Peyer's patch (tissue), 4 donors: Measurements from ENCODE around the gene ZNF605. TPM values are rescaled to one million over a fixed set of nuclear protein-coding genes. Genes with fewer than 3 reads are reported as not detected.
"Not testable (repeated sequence)": the region's sequence is repeated elsewhere in the genome, so short reads cannot be mapped to it uniquely, and the experiment has no call there.

Source experiments
- DNase-seq, 3 donors: peaks; one replicate each; pipeline ENCODE4 v3.0.0-alpha.2; 2017 to 2019
- H3K27ac ChIP-seq, 4 donors: fragments of 200-600 bp; sonication (generic); one replicate each; pipeline ENCODE4 v1.5.1; 2016 to 2019
- H3K27me3 ChIP-seq, 2 donors: fragments of 200-600 bp; sonication (generic); one replicate each; pipeline ENCODE4 v1.5.1; 2019
- H3K36me3 ChIP-seq, 3 donors: fragments of 200-600 bp; sonication (generic); one replicate each; pipeline ENCODE4 v1.5.1; 2016 to 2019
- H3K4me1 ChIP-seq, 4 donors: fragments of 200-600 bp; sonication (generic); one replicate each; pipeline ENCODE4 v1.5.1; 2016 to 2019
- H3K4me3 ChIP-seq, 4 donors: fragments of 200-600 bp; sonication (generic); 1 replicate in 3 of 4; 2 replicates in 1 of 4; pipeline ENCODE4 v1.5.1; 2016 to 2019; ENCODE audit warnings: mild to moderate bottlenecking in 1 of 4
- H3K9me3 ChIP-seq, 4 donors: fragments of 200-600 bp; sonication (generic); one replicate each; pipeline ENCODE4 v1.5.1; 2016 to 2019; ENCODE audit warnings: mild to moderate bottlenecking in 1 of 4
- CTCF ChIP-seq, 6 experiments: fragments of 450-650 bp in 4 of 6; fragments of 200-600 bp in 2 of 6; sonication (generic) in 1 of 6; IDR thresholded peaks; one replicate each; pipeline ENCODE4 v1.5.1; 2017 to 2019; ENCODE audit warnings: antibody characterized with exemption in 6 of 6, mild to moderate bottlenecking in 3 of 6, moderate library complexity in 1 of 6
- POLR2A ChIP-seq, 2 donors: fragments of 450-650 bp; IDR thresholded peaks; one replicate each; pipeline ENCODE4 v1.5.1; 2017; ENCODE audit warnings: antibody characterized with exemption in 2 of 2, mild to moderate bottlenecking in 2 of 2, moderate library complexity in 2 of 2
- total RNA-seq, 4 donors: library from RNA; depleted of rRNA; stranded (reverse); fragments of >200 nt; gene quantifications; one replicate each; pipeline ENCODE4 v1.1.0, GENCODE V29; 2016

The ZNF605 gene
- total RNA-seq, 4 donors from 2014 or later, result 6.3 to 19.0 (median 12.5) TPM

GRCh38 chr12:132946246-132946820 lies 9.8 kb downstream of the ZNF605 start:
- H3K4me3 ChIP-seq, result no peak overlapping the region
- H3K9me3 ChIP-seq, result peaks cover 0 to 98% (median 14%) of the 10 kb centered on the region in 4 donors
- H3K27ac ChIP-seq, result no peak overlapping the region
- no peaks in the 10 kb centered on the region for H3K4me1 ChIP-seq
- TF ChIP-seq CTCF (IDR thresholded peaks at IDR 0.05), result no peak
- TF ChIP-seq POLR2A (IDR thresholded peaks at IDR 0.05), result no peak
- H3K36me3 ChIP-seq, result peaks cover 0 to 84% (median 11%) of the 10 kb centered on the region in 3 donors
- DNase-seq, result no peak
- H3K27me3 ChIP-seq, result no peaks in the 10 kb centered on the region

- H3K9me3 ChIP-seq, result peaks cover 0 to 99% (median 16%) of the 10 kb centered on the region in 4 donors
- DNase-seq, result no peak
- peaks cover 0 to 90% (median 11%) of the 10 kb centered on the region in 3 donors for H3K36me3 ChIP-seq
- H3K4me1 ChIP-seq, result no peaks in the 10 kb centered on the region
- H3K27ac ChIP-seq, result no peak overlapping the region
- H3K4me3 ChIP-seq, result no peak overlapping the region
- no peaks in the 10 kb centered on the region for H3K27me3 ChIP-seq
- TF ChIP-seq POLR2A (IDR thresholded peaks at IDR 0.05), result no peak
- no peak for TF ChIP-seq CTCF (IDR thresholded peaks at IDR 0.05)
Observed at GRCh38 chr12:132945806-132946205, 10.3 kb downstream of the ZNF605 start.

- Histone ChIP-seq H3K9me3 (peaks cover 0 to 81% (median 16%) of the 10 kb centered on the region in 4 donors), H3K4me1 (no peaks in the 10 kb centered on the region), H3K36me3 (peaks cover 0 to 68% (median 11%) of the 10 kb centered on the region in 3 donors), H3K4me3 (no peak overlapping the region), H3K27me3 (no peaks in the 10 kb centered on the region), H3K27ac (no peak overlapping the region)
- DNase-seq, result no peak
- TF ChIP-seq CTCF (IDR thresholded peaks at IDR 0.05) (no peak), POLR2A (IDR thresholded peaks at IDR 0.05) (no peak)
Observed at GRCh38 chr12:132942611-132943010, 13.5 kb downstream of the ZNF605 start.

GRCh38 chr12:132941336-132941954 lies 14.7 kb downstream of the ZNF605 start:
- Histone ChIP-seq H3K27ac (no peak overlapping the region), H3K9me3 (peaks cover 0 to 73% (median 16%) of the 10 kb centered on the region in 4 donors), H3K4me3 (no peak overlapping the region), H3K4me1 (no peaks in the 10 kb centered on the region), H3K36me3 (peaks cover 0 to 58% (median 11%) of the 10 kb centered on the region in 3 donors), H3K27me3 (no peaks in the 10 kb centered on the region)
- DNase-seq, result no peak
- TF ChIP-seq CTCF (IDR thresholded peaks at IDR 0.05) (no peak), POLR2A (IDR thresholded peaks at IDR 0.05) (no peak)

GRCh38 chr12:132940071-132940719 lies 15.9 kb downstream of the ZNF605 start:
- no peak for DNase-seq
- H3K9me3 ChIP-seq, result peaks cover 0 to 66% (median 15%) of the 10 kb centered on the region in 4 donors
- H3K36me3 ChIP-seq, result peaks cover 0 to 45% (median 11%) of the 10 kb centered on the region in 3 donors
- no peaks in the 10 kb centered on the region for H3K27me3 ChIP-seq
- no peak for TF ChIP-seq CTCF (IDR thresholded peaks at IDR 0.05)
- TF ChIP-seq POLR2A (IDR thresholded peaks at IDR 0.05), result no peak
- H3K4me1 ChIP-seq, result no peaks in the 10 kb centered on the region
- no peak overlapping the region for H3K4me3 ChIP-seq
- H3K27ac ChIP-seq, result no peak overlapping the region

- H3K9me3 ChIP-seq, result peaks cover 0 to 66% (median 15%) of the 10 kb centered on the region in 4 donors
- not testable (repeated sequence) for H3K4me1 ChIP-seq, H3K4me3 ChIP-seq, H3K27ac ChIP-seq, H3K27me3 ChIP-seq, DNase-seq
- H3K36me3 ChIP-seq, result peaks cover 0 to 31% (median 5%) of the 10 kb centered on the region in 3 donors
Observed at GRCh38 chr12:132938807-132939206, 17.3 kb downstream of the ZNF605 start.
